HCT116 (cell line): ENCODE data around the gene CD200. TPM values are rescaled to one million over a fixed set of nuclear protein-coding genes. Genes with fewer than 3 reads are reported as not detected.

ENCODE experiments used
- ATAC-seq: fragments of 200-7000 bp; cut with Tn5 transposase; 2 replicates; pipeline ENCODE4 v1.9.1; 2020; ENCODE audit warnings: mild to moderate bottlenecking, moderate library complexity
- BruUV-seq: library from RNA; stranded (reverse); fragments of 400-500 nt; replicated peaks from 2 replicates; lab custom pipeline; 2021; lab: Mats Ljungman, UMichigan
- CTCF ChIA-PET: fragments of 300-600 bp; sonication (Branson Sonifier 250); formaldehyde crosslinking; loops from one replicate; lab custom pipeline; 2021; ENCODE audit warnings: antibody characterized with exemption; lab: Charles Lee
- POLR2A ChIA-PET: fragments of 300-600, 350-600 bp; sonication (Branson Sonifier 250); formaldehyde crosslinking; loops from one replicate; lab custom pipeline; 2021; ENCODE audit warnings: antibody characterized with exemption; lab: Charles Lee
- RAD21 ChIA-PET, 2 experiments: fragments of 300-600 bp; sonication (Branson Sonifier 250); formaldehyde crosslinking; loops; one replicate each; lab custom pipeline; 2023; ENCODE audit warnings: low total read pairs in 2 of 2; ENCODE audit not compliant: uncharacterized antibody in 2 of 2, unreplicated experiment in 2 of 2, low non-redundant PET in 1 of 2; lab: Charles Lee
- DNase-seq: peaks from one replicate; pipeline ENCODE4 v3.0.0-alpha.2; 2010; ENCODE audit warnings: low read depth, low spot score
- H2AFZ ChIP-seq: fragments of 200-600 bp; shearing (Covaris generic), sonication (generic); 2 replicates; pipeline ENCODE4 v1.6.1; 2017; ENCODE audit warnings: low read depth, mixed run types, mixed read lengths, antibody characterized with exemption, low read length; ENCODE audit not compliant: poor library complexity, severe bottlenecking
- H3K27ac ChIP-seq: 2 replicates; pipeline ENCODE4 v1.5.1; 2012; ENCODE audit warnings: low read depth, low read length
- H3K27me3 ChIP-seq: fragments of 200-600 bp; sonication (generic); 2 replicates; pipeline ENCODE4 v1.6.1; 2016; ENCODE audit warnings: mixed run types, low read length, mixed read lengths; ENCODE audit not compliant: insufficient read depth
- H3K36me3 ChIP-seq, 2 experiments: fragments of 200-500 bp in 1 of 2; fragments of 200-600 bp in 1 of 2; sonication (Bioruptor generic) in 1 of 2; sonication (generic) in 1 of 2; 2 replicates each; pipeline versions ENCODE4 v1.5.1 to v1.6.1; 2014 to 2016; ENCODE audit warnings: low read length in 2 of 2, inconsistent platforms in 1 of 2, mixed read lengths in 1 of 2, mixed run types in 1 of 2; ENCODE audit not compliant: insufficient read depth in 2 of 2, control insufficient read depth in 1 of 2
- H3K4me1 ChIP-seq, 2 experiments: fragments of 200-600 bp in 1 of 2; sonication (generic) in 1 of 2; 2 replicates each; pipeline versions ENCODE4 v1.5.1 to v1.6.1; 2012 to 2017; ENCODE audit warnings: low read length in 2 of 2, inconsistent platforms in 1 of 2, mild to moderate bottlenecking in 1 of 2, mixed read lengths in 1 of 2, mixed run types in 1 of 2, moderate library complexity in 1 of 2; ENCODE audit not compliant: insufficient read depth in 2 of 2, control insufficient read depth in 1 of 2
- H3K4me2 ChIP-seq: fragments of 200-600 bp; sonication (generic); 2 replicates; pipeline ENCODE4 v1.6.1; 2017; ENCODE audit warnings: mixed run types, low read length, mixed read lengths
- H3K4me3 ChIP-seq, 2 experiments: fragments of 200-600 bp in 1 of 2; sonication (generic) in 1 of 2; replicated peaks in 1 of 2; 2 replicates each; pipeline ENCODE4 v1.5.1; 2011 to 2016; ENCODE audit warnings: low read length in 2 of 2, control low read depth in 1 of 2, low read depth in 1 of 2, mild to moderate bottlenecking in 1 of 2, mixed read lengths in 1 of 2, mixed run types in 1 of 2
- H3K79me2 ChIP-seq: fragments of 200-600 bp; sonication (generic); 2 replicates; pipeline ENCODE4 v1.6.1; 2017; ENCODE audit warnings: mild to moderate bottlenecking, mixed run types, low read length, moderate library complexity, mixed read lengths; ENCODE audit not compliant: insufficient read depth
- H3K9ac ChIP-seq: fragments of 200-600 bp; sonication (generic); 2 replicates; pipeline ENCODE4 v1.6.1; 2016; ENCODE audit warnings: low read length, mixed read lengths
- H3K9me2 ChIP-seq: fragments of 200-600 bp; sonication (generic), shearing (Covaris generic); 2 replicates; pipeline ENCODE4 v1.6.1; 2017; ENCODE audit warnings: mixed run types, mild to moderate bottlenecking, moderate library complexity; ENCODE audit not compliant: insufficient read depth
- H3K9me3 ChIP-seq, 2 experiments: fragments of 200-500 bp in 1 of 2; fragments of 200-600 bp in 1 of 2; sonication (Bioruptor generic) in 1 of 2; sonication (generic) in 1 of 2; 2 replicates each; pipeline ENCODE4 v1.6.1; 2014 to 2017; ENCODE audit warnings: low read length in 2 of 2, mixed read lengths in 2 of 2, inconsistent platforms in 1 of 2, low read depth in 1 of 2, mild to moderate bottlenecking in 1 of 2, mixed run types in 1 of 2, moderate library complexity in 1 of 2; ENCODE audit not compliant: control insufficient read depth in 1 of 2, insufficient read depth in 1 of 2
- H4K20me1 ChIP-seq: fragments of 200-600 bp; sonication (generic), shearing (Covaris generic); 2 replicates; pipeline ENCODE4 v1.6.1; 2017; ENCODE audit warnings: mixed run types, mild to moderate bottlenecking, moderate library complexity; ENCODE audit not compliant: insufficient read depth
- ATF3 ChIP-seq: IDR thresholded peaks from 2 replicates; pipeline ENCODE4 v1.6.1; 2012
- ELF1 ChIP-seq: IDR thresholded peaks from 2 replicates; pipeline ENCODE4 v1.6.1; 2012; ENCODE audit warnings: low read depth, borderline replicate concordance
- EZH2phosphoT487 ChIP-seq: fragments of 200-600 bp; IDR thresholded peaks from 2 replicates; pipeline ENCODE4 v1.6.1; 2018; ENCODE audit warnings: antibody characterized with exemption, borderline replicate concordance
- FOSL1 ChIP-seq: IDR thresholded peaks from 2 replicates; pipeline ENCODE4 v1.6.1; 2012; ENCODE audit warnings: low read depth
- JUND ChIP-seq: IDR thresholded peaks from 2 replicates; pipeline ENCODE4 v1.6.1; 2012
- MAX ChIP-seq: IDR thresholded peaks from 2 replicates; pipeline ENCODE4 v1.6.1; 2012
- POLR2A ChIP-seq: IDR thresholded peaks from 2 replicates; pipeline ENCODE4 v1.7.0; 2011; ENCODE audit warnings: borderline replicate concordance; ENCODE audit not compliant: insufficient read depth, insufficient read length; ENCODE audit errors: extremely low read depth
- POLR2AphosphoS5 ChIP-seq: IDR thresholded peaks from 2 replicates; pipeline ENCODE4 v1.6.1; 2011; ENCODE audit warnings: mild to moderate bottlenecking, low read depth, low read length, moderate library complexity
- SIN3A ChIP-seq: IDR thresholded peaks from 2 replicates; pipeline ENCODE4 v1.6.1; 2012; ENCODE audit warnings: low read depth
- SP1 ChIP-seq: IDR thresholded peaks from 2 replicates; pipeline ENCODE4 v1.6.1; 2012; ENCODE audit warnings: low read depth
- SRF ChIP-seq: IDR thresholded peaks from 2 replicates; pipeline ENCODE4 v1.6.1; 2012; ENCODE audit warnings: low read depth
- TCF7L2 ChIP-seq: IDR thresholded peaks from 2 replicates; pipeline ENCODE4 v1.7.0; 2011; ENCODE audit warnings: borderline replicate concordance, inconsistent platforms; ENCODE audit not compliant: insufficient read depth, insufficient read length; ENCODE audit errors: extremely low read depth
- YY1 ChIP-seq: IDR thresholded peaks from 2 replicates; pipeline ENCODE4 v1.6.1; 2011; ENCODE audit warnings: low read length, low read depth, moderate library complexity, mild to moderate bottlenecking; ENCODE audit not compliant: insufficient replicate concordance; ENCODE audit errors: extremely low read depth
- ZBTB33 ChIP-seq: IDR thresholded peaks from 2 replicates; pipeline ENCODE4 v1.6.1; 2011; ENCODE audit warnings: mild to moderate bottlenecking, low read length, moderate library complexity; ENCODE audit not compliant: insufficient replicate concordance; ENCODE audit errors: extremely low read depth
- ZFX ChIP-seq: fragments of 450-650 bp; IDR thresholded peaks from 2 replicates; pipeline ENCODE4 v1.6.1; 2017
- ZNF274 ChIP-seq: fragments of 200-500 bp; sonication (Bioruptor generic); IDR thresholded peaks from 2 replicates; pipeline ENCODE4 v1.6.1; 2014; ENCODE audit warnings: mild to moderate bottlenecking, low read depth, low read length, inconsistent platforms
- intact Hi-C: fragments of 100-400 bp; cut with micrococcal nuclease; formaldehyde crosslinking; loops from 2 replicates; pipeline ENCODE4 v1.10.0; 2022
- total RNA-seq: library from RNA; stranded (reverse); gene quantifications from one replicate; pipeline ENCODE4 v1.2.1, GENCODE V29; 2021; ENCODE audit not compliant: unreplicated experiment

Gene CD200
- total RNA-seq, 1 experiment from 2014 or later, result not detected

DNA sequence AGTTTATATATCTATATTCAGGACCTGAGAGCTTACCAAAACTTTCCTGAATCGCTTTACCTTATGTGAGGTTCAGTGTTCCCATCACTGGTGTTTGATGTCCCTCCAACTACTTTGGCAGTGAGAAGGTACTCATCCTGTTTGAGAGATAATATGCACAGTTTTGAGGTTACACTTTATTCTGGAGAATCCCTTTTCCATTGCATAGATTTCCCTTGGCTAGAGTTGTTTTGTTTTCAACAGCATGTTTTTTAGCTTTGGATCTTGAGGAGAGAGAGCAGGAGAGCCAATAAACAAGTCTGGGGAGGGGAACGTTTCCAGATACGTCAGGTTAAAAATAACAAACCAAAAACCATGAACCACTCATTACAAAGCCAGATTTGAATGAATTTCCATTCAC is 33.6 kb downstream of the CD200 start (continued):
- TF ChIP-seq ZBTB33 (no peak), JUND (no peak), ATF3 (no peak), SRF (no peak), SP1 (no peak), TCF7L2 (no peak), YY1 (no peak), POLR2A (no peak), EZH2phosphoT487 (no peak), ZFX (no peak), ELF1 (no peak), FOSL1 (no peak)

DNA sequence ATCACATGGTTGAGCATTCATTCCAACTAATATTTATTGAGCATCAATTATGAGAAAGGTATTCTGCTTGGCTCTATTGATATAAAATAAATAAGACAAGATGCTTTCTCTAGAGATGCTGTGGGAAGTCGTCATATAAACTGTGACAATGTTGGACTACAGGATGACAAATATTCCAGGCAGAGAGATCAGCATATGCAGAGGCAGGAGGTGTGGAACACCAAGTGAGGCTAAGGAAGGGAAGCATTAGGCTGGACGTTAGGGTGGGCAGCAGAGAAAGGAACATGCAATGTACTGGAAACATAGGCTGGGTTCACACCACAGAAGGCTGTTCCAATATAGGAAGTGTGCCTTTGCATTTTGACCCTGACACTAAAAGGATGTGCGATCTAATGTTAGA is 38.6 kb downstream of the CD200 start:
- Histone ChIP-seq H2AFZ (no peak overlapping the region), H3K4me3 (no peak overlapping the region), H4K20me1 (no peaks in the 10 kb centered on the region), H3K79me2 (no peaks in the 10 kb centered on the region), H3K27ac (no peak overlapping the region), H3K4me2 (no peak overlapping the region), H3K9me3 (no peaks in the 10 kb centered on the region), H3K9ac (no peak overlapping the region)
- DNase-seq, result no peak
- RAD21 ChIA-PET, result no interaction called here
- CTCF ChIA-PET, result no interaction called here
- BruUV-seq, result no TSS peak
- ATAC-seq, result no peak
- POLR2A ChIA-PET, result no interaction called here
- TF ChIP-seq POLR2A (no peak), MAX (no peak), ZFX (no peak), ZNF274 (no peak), SP1 (no peak), SIN3A (no peak), POLR2AphosphoS5 (no peak)
- TF ChIP-seq, all 23 proteins: peak for 0
- no peaks in the 10 kb centered on the region for H3K9me2 ChIP-seq
- no peaks in the 10 kb centered on the region for H3K4me1 ChIP-seq
- no peaks in the 10 kb centered on the region for H3K27me3 ChIP-seq
- intact Hi-C loops, result no loop called here
- no peaks in the 10 kb centered on the region for H3K36me3 ChIP-seq
